HG03045 (cell line): ENCODE results near the gene B4GALT4.
A peak's percentile ranks its signal among the peaks of the same experiment; 100 is the strongest.

Experiments used
- ATAC-seq: cut with Tn5 transposase; IDR thresholded peaks from one replicate; pipeline ENCODE4 v1.9.1; 2021; ENCODE audit warnings: mild to moderate bottlenecking, moderate library complexity; ENCODE audit not compliant: unreplicated experiment

Gene B4GALT4

DNA sequence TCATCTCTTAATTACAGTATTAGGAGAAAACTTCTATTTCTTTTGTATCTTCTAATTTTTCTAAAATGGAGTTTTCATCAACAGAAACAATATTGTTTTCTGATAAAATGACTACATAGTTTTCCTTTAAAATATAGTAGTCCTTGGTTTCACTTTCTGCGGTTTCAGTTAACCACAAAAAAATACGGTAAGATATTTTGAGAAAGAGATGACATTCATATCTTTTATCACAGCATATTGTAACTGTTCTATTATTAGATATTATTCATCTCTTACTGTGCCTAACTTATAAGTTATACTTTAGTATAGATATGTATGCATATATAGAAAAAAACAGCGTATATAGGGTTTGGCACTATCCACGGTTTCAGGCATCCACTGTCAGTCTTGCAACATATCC is 2.3 kb downstream of the B4GALT4 start:
- no peak for ATAC-seq

- no peak for ATAC-seq
These were observed 3.4 kb downstream of the B4GALT4 start for GRCh38 chr3:119237299-119237698.

DNA sequence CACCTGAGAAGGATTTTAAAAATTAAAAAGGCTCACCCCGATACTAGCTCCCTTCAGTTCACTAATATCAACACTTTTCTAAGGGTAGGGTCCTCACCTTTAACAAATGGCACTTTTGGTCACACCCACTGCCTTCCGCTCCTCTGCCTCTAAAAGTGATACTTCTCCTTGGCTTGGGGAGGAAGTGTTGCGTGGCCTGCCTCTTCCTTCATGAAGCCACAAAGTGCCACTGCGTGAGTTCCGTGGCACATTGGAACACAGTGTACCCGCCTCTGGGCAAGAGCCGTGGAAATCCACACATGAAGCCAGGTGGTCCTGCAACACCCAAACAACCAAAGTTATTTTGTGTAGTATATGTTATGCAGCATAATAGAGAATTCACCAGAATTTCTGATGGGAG is 3.9 kb downstream of the B4GALT4 start:
- ATAC-seq = no peak

- ATAC-seq = no peak
These were observed 5.5 kb downstream of the B4GALT4 start for GRCh38 chr3:119235151-119235550.

DNA sequence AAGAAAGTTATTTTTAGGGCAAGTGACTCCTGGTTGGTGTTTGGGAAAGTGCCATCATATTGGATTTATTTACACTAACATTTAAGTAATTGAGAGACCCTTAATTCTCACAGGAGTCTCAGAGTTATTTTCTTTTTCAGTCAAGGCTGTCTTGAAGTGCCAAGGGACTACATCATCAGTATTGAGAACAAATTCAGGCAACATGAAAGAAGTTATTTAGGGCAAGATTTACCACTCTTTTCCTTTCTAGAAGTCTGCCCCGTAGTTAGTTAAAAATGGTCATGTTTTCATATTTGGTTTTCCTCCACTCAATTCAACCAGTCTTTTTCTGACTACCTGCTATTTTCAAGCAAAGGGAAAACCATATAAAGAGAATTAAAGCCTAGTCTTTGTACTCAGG is 6.1 kb downstream of the B4GALT4 start:
- no peak for ATAC-seq

GRCh38 chr3:119230745-119231144 is 9.9 kb downstream of the B4GALT4 start:
- no peak for ATAC-seq

DNA sequence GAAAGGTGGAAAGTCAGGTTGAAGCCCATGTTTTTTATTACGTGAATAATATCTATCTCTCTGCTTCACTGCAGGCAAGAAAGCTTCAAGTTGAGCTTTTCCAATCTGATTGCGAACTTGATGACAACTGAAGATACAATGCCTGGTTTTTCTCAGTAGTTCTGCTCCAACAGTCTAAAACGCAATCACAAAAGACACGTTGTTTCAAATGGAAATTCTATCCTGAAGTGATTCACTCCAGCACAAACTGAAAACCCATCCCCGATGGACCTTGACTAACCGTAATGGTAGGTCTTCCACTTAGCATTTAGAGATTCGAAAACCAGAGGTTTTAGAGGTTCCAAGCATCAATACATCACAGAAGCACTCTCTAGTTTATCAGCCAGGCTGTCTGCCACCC is 10.6 kb downstream of the B4GALT4 start:
- no peak for ATAC-seq

DNA sequence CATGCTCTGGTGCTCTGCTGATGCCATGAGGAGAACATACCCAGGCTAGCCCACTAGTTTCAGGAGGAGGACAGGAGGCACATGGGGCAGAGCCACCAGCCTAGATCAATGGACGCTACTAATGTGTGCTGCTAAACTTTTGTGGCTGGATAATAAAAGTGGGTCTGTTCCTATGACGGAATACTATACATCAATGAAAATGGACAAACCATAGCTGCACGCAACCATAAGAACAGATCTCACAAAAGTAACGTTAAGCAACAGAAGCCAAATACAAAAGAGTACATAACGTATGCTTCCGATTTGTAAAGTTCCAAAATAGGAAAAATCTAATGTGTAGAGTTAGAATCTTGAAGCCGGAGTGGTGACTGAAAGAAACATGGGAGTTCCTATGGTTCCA is 11.5 kb downstream of the B4GALT4 start:
- ATAC-seq = no peak

DNA sequence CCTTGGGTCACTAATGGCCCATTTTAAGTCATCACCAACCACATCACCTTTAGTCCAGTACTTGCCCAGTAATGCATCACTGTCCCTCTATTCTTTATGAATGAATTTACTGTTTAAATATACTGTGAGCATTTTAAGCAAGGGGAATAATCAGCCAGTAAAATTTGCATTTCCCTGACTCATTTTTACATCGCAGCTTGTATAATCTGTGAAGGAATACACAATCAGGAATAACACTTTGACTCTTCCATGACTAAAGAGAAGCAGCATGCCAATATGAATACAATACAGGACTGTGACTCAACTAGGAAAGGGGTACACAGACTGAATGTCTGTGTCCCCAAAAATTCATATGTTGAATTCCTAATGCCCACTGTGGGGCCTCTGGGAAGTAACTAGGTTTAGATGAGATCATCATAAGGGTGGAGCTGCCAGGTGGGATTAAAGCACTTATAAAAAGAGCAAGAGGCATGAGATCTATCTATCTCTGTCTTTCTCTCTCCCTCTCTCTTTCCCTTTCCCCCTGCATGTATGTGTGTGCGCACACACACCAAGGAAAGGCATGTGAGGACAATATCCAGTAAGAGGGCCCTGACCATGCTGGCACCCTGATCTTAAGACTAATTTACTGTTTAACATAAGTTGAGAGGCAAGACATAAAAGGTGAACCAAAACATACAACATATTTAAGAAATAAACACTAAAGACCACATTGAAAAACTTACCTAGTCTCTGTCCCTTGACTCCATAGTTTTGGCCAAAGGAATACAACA is 12.1 kb downstream of the B4GALT4 start:
- ATAC-seq = no peak

DNA sequence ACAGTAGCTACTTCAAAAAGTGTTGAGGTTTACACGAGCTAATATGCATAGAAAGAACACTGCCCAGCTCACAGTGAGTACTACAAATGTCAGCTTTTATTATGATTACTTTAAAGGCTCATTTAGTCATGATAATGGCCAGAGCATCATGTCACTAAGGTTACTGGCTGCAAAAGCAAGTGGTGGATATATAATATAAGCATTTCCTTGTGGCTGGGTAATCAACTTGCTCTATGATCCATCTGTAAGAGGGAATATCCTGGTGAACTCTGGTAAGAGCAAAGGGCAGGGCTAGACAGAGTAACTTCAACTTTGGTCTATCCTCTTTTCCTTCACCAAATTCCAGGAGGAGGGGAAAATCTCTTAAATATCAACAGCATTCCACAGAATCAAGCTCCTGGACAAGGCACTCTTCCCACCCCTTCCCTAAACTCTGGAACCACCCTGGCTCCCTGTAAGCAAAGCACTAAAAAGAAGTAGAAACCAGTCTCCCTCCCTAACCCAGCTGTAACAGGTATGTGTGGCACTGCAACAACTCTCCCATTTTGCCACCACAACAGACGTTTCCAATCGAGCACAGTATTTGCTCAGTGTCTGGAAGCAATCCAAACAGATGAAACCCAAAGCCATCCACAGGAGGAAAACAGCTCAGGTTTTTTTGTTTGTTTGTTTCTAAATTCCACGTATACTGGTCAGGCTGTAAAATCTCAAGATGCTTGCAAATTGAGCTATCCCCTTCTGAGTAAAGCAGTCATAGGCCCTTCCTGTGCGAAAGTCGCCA is 13.4 kb downstream of the B4GALT4 start:
- no peak for ATAC-seq

DNA sequence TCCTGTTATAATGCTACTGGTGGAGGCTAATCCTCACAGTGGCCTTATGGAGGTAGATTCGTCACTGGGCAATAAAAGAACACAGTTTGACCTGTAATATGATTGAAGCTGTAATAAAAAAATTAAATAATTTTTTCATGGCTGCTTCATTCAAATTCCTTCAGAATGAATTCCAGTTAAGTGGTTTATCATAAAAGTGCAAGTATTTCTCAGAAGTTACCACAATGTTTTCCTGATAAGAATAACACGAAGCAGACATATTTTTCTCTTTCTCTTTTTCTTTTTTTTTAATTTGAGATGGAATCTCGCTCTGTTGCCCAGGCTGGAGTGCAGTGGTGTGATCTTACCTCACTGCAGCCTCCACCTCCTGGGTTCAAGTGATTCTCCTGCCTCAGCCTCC is 15.6 kb downstream of the B4GALT4 start:
- ATAC-seq = no peak

DNA sequence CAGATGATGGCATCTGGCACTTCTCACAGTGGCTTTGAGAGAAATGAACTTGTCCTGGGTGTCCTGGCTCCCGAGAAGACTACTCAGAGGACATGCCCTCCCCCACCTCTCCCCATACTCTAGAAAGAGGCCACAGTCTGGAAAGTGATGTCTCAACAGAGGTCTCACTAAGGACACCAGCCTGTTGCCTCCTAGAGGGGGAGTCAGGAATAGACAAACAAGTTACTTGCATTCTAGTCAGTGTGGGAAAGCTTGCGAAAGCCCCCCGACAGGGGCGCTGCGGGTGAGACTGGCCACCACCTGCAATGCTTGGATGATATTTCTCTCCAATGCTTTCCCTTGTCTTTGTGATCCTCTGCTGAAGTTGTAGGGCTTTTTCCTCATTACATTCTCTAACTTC is 17.2 kb downstream of the B4GALT4 start:
- ATAC-seq = no peak

- ATAC-seq = no peak
These were observed 18.3 kb downstream of the B4GALT4 start for GRCh38 chr3:119222391-119222790.

DNA sequence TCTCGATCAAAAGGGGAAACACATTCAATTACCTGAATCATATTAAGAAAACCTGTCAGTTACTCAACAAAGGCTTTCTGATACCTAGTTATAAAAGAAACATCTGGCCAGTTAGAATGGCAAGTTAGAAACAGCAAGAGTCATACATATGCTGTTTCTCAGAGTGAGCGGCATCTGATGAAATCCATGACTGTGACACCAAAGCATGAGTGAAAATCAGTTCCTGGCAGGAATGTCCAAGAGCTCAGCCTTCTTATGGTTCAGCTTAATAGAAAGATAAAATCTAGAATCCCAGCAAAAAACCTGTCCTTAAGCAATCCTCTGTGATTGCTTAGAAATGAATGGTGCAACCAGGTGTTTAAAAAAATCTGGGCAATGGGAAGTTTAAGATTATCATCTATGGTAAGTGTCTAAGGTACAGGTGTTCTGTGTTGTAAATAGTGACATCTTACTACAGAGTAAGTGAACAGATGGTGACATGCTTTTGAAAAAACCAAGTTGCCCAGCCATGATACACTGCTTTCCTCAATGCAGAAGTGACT is 18.8 kb downstream of the B4GALT4 start:
- ATAC-seq = no peak

GRCh38 chr3:119220970-119221667 is 19.6 kb downstream of the B4GALT4 start:
- ATAC-seq = no peak

GRCh38 chr3:119220198-119220597 is 20.5 kb downstream of the B4GALT4 start:
- ATAC-seq = no peak

DNA sequence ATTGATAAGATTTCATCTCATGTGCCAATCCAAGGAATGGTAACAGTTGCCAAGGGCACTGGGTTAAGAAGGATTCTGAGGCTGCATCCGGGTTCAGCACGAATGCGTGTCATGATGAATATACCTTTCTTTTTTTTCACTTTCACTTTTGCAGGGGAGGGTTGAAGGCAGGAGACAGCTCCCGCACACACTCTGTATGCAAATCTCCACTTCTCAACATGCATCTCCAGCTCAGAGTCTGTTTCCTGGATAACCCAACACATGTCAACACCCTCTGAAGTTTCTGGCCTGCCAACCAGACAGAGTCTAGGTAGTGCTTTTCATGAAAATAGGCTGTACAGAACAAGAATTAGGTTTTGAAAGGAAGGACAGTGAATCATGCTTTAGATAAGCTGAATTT is 21.6 kb downstream of the B4GALT4 start:
- ATAC-seq = peak; percentile 99

GRCh38 chr3:119211803-119212202 is 28.9 kb downstream of the B4GALT4 start:
- no peak for ATAC-seq

GRCh38 chr3:119211193-119211592 is 29.5 kb downstream of the B4GALT4 start:
- ATAC-seq = no peak

- no peak for ATAC-seq
These were observed 33.2 kb downstream of the B4GALT4 start for GRCh38 chr3:119207512-119207875.
